ENCODE data around the gene GAS2L2.

The GAS2L2 gene

DNA sequence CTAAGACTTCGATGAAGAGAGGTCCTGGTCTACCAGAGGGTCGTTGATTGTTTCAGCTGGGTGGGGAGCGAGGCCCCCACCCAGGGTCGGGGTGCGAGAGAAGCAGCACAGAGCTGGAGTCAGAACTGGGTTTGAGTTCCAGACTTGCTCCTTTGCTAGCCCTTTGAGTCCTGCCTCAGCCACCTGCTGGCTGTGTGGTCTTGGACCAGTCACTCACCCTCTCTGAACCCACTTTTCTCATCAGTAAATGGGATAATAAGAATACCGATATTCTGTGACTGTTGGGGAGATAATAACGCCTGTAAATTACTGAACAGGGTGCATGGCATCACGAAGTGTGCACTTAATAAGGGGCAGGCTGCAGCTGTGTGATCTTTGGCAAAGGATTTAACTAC, 42.8 kb upstream of the GAS2L2 start:
- TF ChIP-seq, protein P1, sequence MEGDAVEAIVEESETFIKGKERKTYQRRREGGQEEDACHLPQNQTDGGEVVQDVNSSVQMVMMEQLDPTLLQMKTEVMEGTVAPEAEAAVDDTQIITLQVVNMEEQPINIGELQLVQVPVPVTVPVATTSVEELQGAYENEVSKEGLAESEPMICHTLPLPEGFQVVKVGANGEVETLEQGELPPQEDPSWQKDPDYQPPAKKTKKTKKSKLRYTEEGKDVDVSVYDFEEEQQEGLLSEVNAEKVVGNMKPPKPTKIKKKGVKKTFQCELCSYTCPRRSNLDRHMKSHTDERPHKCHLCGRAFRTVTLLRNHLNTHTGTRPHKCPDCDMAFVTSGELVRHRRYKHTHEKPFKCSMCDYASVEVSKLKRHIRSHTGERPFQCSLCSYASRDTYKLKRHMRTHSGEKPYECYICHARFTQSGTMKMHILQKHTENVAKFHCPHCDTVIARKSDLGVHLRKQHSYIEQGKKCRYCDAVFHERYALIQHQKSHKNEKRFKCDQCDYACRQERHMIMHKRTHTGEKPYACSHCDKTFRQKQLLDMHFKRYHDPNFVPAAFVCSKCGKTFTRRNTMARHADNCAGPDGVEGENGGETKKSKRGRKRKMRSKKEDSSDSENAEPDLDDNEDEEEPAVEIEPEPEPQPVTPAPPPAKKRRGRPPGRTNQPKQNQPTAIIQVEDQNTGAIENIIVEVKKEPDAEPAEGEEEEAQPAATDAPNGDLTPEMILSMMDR (conservative IDR thresholded peaks at IDR 0.05; ENCODE audit: low read depth, low read length) = no peak
- peak overlapping the region; percentile 56 for H3K4me3 ChIP-seq (ENCODE audit: low read depth, low read length)
- no peak for DNase-seq (ENCODE audit: low read depth)

DNA sequence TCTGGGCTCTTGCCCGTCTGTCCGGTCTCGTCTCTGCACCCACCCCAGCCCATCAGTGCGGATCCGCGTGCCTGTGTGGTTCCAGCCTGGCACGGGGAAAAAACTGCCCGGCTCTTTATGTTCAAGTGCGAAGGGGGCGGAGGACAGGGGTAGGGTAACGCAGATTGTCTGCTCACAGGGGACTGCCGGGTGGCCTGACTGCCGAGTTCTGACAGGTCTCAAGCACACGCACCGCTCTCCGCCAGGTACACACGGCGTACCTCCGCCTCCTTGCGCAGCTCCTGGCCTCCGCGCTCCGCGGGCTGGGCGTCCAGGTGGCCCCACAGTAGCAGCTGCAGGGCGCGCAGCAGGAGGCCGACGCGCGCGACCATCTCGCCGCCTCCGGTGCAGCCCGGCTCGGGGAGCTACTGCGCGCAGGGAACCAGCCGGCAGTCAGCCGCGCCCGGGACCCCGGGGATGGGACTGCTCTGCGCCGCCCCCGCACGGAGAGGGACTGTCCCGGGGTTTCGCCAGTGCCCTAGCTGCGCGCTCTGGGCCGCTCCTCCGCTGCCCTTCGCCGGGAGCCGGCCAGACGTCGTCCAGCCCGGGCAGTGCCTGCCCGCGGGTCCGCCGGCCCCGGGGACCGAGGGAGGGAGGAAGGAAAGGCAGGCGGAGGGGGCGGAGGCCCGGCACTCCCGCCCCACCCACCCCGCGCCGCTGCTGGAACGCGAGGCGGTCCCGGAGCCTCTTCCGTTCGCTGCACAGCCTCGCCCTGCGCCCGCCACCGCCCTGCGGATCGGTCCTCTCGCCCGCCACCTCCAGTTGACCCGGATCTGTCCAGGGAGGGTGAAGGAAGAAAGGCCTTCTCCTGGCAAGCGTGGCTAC, 42.2 kb upstream of the GAS2L2 start, which contains the start of gene MMP28:
Gene MMP28, minus strand, starts transcription at position 635 of the 864 bp plus-strand sequence. Its CDS starts 264 bp downstream, at position 371.
- H3K4me3 ChIP-seq (ENCODE audit: low read depth, low read length) = peak within 1 kb of the TSS; percentile 56
- DNase-seq (ENCODE audit: low read depth) = no peak
- TF ChIP-seq, protein P1 (conservative IDR thresholded peaks at IDR 0.05; ENCODE audit: low read depth, low read length) = no peak

DNA sequence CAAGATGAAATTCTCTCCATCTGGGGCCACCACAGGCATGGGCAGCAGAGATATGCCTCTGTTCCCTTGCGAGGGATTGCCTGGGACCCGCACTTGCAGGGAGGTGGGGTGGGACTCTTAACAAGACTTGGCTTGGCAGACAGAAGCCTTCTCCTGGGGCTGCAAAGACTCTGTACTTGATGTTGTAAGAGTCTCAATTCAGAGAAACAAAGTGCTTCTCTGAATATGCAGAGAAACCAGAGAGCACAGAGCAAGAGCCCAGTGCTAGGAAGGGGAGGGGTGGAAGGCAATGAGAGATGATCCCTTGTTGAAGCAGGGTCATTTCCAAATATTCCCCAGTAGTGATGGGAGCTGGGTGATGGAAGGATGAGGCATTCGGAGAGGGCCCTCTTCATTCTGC, 40.2 kb upstream of the GAS2L2 start:
- TF ChIP-seq, protein P1 (conservative IDR thresholded peaks at IDR 0.05; ENCODE audit: low read depth, low read length) = no peak
- no peak overlapping the region for H3K4me3 ChIP-seq (ENCODE audit: low read depth, low read length)
- DNase-seq (ENCODE audit: low read depth) = no peak

DNA sequence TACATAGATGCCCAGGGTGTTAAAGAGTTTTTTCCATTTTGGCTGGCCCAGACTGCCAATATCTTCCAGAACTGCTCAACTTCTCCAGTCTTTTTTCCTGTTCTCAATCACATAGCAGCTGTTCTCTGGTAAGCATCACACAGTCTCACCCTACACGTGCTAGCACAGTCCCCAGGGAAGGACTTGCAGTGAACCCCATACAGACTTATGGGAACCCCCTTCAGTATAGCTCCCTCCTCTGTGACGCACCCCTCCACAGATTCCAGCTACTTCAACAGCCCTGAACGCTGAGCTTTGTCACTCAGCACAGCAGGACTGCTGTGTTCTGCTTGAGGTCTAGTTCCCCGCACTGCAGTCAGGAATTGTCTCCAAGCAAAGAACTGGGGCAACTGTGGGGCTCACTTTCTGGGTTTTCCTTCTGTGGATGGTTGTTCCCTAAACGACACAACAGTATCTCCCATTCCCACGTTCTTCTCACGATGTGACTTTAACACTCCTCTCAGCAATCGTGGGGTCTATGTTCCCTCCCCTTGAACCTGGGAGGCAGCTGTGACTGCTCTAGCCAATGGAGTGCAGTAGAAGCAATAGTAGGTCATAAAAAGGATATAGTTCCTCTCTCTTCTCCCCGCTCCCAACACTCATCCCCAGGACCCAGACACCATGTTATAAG, 38.8 kb upstream of the GAS2L2 start:
- TF ChIP-seq, protein P1 (conservative IDR thresholded peaks at IDR 0.05; ENCODE audit: low read depth, low read length) = no peak

DNA sequence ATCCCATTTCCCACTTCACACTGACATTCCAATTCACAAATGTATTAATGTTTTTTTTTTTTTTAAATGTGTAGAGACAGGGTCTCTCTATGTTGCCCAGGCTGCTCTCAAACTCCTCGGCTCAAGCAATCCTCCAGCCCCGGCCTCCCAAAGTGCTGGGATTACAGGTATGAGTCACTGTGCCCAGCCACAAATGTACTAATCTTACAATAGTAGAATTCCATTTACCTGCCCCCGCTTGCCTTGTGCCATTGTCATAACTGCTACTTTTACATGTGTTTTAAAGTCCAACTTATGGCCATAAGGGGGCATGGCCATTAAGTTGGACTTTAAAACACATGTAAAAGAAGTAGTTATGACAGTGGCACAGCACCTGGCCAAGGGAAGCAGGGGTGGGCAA, 37.8 kb upstream of the GAS2L2 start:
- no peak overlapping the region for H3K4me3 ChIP-seq (ENCODE audit: low read depth, low read length)
- TF ChIP-seq, protein P1 (conservative IDR thresholded peaks at IDR 0.05; ENCODE audit: low read depth, low read length) = no peak
- no peak for DNase-seq (ENCODE audit: low read depth)

More for the DNA sequence above, 38.8 kb upstream of the GAS2L2 start:
- DNase-seq (ENCODE audit: low read depth) = peak; percentile 65
- H3K4me3 ChIP-seq (ENCODE audit: low read depth, low read length) = no peak overlapping the region

DNA sequence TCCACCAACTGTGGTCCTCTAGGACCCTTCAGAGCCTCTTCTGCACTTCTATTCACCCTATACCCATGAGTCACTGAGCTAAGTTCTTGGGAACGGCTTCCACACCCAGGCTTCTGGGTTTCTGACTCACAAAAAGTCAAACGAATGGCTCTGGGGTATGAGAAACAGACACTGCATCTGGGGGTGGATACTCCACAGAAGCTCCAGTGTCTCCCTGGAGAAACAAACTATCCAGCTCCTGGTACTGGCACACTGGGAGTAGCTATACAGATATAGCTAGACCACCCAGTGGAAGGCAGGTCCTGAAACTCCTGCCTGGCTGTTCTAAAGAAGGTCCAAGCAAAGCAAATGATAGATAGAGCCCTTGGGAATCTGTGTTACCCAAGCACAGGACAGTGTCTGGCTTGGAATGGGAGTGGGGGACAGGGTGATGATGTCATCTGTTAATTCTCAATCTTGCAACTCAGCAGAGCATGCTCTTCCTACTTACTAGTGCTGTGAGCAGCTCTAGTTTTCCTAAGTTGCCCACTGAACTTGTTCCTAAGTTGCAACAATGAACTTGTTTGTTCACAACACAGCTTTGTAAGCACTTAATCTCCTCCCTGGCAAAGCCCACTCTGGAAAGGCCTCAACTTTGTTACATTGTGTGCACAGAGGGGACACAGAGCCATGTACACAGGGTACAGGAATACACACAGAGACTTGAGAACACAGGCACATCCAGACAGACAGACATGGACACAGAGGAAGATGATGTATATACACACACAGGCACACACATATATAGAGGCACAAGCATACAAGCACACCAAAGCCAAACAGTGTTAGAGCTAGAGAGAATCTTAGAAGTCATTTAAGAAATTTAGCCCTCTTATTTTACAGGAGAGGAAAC, 35.7 kb upstream of the GAS2L2 start:
- TF ChIP-seq, protein P1 (conservative IDR thresholded peaks at IDR 0.05; ENCODE audit: low read depth, low read length) = no peak
- no peak overlapping the region for H3K4me3 ChIP-seq (ENCODE audit: low read depth, low read length)
- peak; percentile 90 for DNase-seq (ENCODE audit: low read depth)

All from choroid plexus epithelial cell (primary cell).